Fibroblast of skin of left quadriceps (primary cell): ENCODE results near the gene SHC4.

Experiments used
- DNase-seq, 2 experiments: peaks; one replicate each; pipeline ENCODE4 v3.0.0-alpha.2; 2013; ENCODE audit warnings: low read depth in 2 of 2

SHC4 gene

GRCh38 chr15:48968066-48968465 lies 4.3 kb upstream of the SHC4 start:
- no peak for DNase-seq

GRCh38 chr15:48967336-48967735 lies 3.6 kb upstream of the SHC4 start:
- DNase-seq = no peak

- DNase-seq = no peak
Observed at GRCh38 chr15:48966595-48967301, 3.0 kb upstream of the SHC4 start.

DNA sequence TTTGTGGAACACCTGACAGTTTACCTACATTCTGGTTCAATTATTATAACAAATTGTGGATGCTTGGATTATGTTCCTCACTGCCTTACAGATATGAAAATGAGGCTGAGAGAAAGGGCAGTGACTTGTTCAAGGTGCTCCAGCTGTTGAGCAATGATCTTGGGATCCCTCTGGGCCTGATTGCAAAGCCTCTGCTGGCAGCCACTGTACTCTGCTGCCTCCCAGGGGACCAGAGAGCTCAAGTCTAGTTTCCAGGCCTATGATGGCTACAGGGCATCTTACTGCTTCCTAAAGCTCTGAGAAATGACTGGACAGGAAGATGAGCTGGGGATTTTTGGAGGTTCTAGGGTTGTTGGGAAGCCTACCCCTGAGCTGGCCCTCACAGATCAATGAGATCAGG lies 2.3 kb upstream of the SHC4 start:
- DNase-seq = no peak

DNA sequence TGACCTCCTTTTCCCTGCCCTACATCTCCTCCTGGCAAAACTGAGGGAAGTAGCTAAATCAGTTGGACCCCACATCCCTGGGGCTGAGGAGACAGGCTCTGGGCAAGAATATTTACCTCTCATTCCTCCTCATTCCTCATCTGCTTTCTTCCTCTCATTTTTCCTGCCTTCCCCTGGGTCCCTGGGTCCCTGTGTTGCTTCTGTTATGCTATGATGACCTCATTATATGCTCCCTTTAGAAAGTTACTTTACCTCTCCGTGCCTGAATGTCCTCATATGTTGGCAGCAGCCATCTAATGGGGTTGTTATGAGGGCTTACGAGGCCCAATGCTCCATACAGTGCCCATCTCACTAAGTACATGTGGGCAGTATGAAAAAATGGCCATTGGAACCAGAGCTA lies 1.2 kb upstream of the SHC4 start:
- DNase-seq = no peak

DNA sequence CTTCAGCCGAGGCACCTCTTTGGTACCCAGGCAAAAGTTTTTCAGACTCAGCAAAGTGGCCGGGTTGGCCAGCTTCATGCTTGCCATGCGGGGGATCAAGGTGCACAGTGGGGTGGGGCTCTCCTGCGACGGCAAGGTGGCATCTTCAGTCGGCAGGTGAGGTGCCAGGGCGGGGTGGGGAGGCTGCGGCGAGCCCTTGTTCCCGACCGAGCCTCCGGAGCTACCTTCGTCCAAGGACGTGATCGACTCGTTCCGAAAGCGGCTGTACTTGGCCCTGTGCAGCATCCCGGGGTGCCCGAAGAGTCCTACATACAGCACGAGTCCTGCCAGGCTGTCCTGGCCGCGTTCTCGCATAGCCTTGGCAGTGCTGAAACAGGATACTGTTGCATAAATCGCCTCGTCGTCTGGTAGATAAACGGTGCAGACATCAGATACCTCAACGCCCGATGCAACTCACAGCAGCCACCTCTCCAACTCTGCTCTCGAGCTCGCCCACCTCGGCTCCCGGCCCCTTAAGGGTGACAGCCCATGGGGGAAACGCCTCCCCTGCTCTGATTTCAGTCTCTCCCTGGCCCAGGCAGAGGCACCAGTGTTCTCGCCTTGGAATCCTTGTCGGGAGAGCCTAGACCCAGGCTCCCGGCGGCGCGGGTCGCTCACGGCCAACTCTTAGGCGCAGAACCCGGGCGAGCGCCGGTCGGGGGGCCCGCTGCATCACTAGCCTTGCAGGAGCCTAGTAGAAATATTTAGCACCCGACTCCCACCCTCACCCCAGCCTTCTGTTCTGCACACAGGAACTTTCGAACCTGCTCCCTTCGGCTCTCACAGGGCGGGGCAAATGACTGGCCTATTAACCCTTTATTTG lies 826 bp downstream of the SHC4 start:
- no peak for DNase-seq

DNA sequence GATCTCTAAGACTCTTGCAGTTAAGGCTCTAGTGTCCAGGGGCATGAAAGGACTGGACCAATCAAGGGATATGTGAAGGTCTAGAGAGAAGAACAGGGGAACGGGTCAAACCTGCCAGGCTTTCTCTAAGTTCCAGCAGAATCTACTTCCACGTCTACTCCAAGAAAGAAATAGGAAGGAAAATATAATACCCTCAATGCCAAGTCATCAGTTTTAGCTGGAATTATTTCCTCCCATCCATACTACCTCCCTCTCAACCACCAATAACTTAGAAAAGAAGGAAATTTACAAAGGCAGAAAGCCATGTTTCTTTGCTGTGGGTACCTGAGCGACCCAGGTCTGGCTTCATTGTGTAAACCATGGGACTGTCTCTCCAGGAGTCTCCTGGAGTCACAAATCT lies 7.8 kb downstream of the SHC4 start:
- no peak for DNase-seq

- DNase-seq = no peak
Observed at GRCh38 chr15:48955370-48955769, 8.3 kb downstream of the SHC4 start.

- DNase-seq = no peak
Observed at GRCh38 chr15:48954538-48954937, 9.2 kb downstream of the SHC4 start.

GRCh38 chr15:48946840-48947187 lies 16.9 kb downstream of the SHC4 start:
- no peak for DNase-seq

DNA sequence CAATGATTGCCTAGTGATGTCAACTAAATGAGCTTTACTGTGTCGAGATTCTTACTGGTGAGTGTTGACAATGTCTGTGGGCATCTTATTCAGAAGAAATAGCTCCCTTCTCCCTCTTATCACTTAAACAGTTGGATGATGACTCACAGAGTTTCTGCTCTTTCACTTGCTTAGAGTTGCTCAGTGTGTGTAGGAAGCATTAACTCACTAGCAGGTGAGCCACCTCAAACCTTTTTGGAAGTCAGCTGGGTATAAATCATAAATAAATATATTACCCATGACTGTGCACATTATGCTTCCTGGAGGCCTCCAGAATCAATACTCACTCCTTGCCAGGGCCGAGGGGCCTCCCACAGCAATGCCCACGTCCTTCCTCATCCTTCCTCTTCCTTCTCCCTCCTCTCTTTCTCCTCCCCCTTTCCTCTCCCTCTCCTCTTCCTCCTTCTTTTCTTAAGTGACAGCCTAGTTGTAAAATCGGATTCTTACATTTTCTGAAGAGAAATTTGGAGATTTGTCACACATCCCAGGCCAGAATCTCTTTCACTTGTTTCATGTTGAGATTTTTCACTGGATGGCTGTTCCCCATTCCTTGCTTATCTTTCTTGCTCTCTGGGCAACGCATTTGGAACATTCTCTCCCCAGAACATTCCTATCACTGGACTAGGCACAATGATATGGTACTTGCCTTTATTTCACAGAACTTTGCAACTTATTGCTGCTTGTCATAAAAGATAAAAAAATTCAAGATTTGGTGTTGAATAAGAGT lies 17.5 kb downstream of the SHC4 start:
- no peak for DNase-seq

GRCh38 chr15:48945386-48945785 lies 18.3 kb downstream of the SHC4 start:
- no peak for DNase-seq

- DNase-seq = no peak
Observed at GRCh38 chr15:48941904-48942303, 21.8 kb downstream of the SHC4 start.

DNA sequence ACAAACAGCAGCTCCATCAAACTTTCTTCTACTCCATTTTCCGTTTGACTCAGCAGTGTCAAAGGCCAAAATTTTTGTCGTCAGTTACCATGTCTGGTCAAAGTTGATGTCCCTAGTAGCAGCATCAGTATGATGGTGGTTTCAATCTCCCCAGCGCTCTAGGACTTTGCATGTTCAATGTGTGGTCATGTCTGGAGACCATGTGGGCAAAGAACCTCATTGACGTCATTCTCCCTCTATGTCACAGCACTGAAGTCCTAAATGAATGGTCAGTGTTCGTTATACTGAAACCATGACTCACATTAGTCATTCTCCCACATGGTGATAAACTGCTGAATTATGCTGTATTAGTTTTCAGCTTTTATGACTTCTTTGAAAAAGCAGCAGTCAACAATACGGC lies 23.2 kb downstream of the SHC4 start:
- peak; percentile 77 to 83 for DNase-seq

DNA sequence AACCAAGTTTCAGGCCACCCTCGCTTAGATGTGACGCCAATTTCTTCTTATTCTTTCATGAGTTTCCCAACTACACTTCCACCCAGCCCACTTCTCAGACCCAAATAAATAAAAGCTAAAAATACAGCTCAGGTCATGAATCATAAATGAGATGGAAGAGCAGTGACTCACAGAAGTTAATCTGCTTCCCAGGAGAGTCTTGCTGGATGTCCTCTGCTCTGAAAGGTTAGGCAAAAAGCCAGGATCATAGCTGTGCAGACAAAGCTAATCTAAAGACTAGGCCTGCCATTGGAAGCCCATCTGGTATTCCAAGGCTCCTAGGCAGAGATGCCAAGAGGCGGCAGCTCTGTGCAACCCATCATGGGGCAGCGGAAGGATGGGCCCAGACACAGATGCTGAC lies 24.1 kb downstream of the SHC4 start:
- peak; percentile 88 to 89 for DNase-seq

DNA sequence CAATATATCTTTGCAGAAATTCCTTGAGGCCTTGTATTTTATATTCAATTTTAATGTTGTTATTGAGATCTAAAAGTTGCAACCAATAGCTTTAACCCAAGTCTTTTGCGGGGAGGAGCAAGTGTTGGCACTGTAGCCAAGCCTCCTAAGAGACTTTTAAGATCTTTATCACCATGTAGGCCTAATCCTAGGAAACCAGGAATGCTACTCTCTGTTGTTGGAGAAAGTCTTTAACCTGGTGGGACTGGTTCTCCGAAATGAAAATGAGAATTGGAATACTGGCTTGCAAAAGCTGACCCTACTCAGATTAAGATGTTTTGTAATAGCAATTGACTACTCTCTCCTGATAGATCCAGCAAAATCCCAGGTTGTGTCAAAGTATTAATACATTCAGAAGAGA lies 25.8 kb downstream of the SHC4 start:
- DNase-seq = no peak

DNA sequence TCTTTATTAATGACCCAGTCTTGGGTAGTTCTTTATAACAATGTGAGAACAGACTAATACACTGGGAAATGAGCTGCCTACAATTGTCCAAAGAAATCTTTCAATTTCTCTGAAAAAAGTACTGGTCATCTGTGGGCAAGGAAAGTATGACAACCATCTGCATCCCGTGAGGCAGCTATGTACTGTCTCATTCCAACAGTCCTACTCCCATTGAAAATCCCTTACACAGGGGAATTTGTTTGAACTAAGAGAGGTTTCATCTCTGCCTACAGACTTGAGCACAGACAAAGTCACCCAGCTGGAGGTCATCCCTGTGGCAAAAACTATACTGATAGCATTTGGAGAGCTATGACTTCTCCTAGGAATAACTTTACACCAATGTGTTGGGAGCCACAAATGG lies 27.1 kb downstream of the SHC4 start:
- DNase-seq = no peak

DNA sequence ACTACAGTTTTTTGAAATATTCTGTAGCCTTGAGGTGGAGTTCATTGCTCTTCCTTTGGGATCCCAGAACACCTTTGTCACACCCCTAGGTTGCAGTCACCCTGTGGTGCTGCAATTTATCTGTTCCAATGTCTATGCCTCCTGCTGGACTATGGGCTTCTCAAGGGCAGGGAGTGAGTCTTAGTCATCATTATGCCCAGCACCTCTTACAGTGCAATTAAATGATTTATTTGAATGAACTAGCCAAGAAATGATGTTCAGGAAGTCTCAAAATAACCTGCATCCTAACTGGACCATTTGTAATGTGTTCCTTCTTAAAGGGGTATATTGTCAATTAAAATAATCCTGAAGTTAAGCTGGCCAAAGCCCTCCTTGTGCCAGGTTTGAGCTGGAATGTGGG lies 28.5 kb downstream of the SHC4 start:
- DNase-seq = no peak

GRCh38 chr15:48930735-48931134 lies 33.0 kb downstream of the SHC4 start:
- DNase-seq = no peak

- no peak for DNase-seq
Observed at GRCh38 chr15:48929661-48930060, 34.1 kb downstream of the SHC4 start.

DNA sequence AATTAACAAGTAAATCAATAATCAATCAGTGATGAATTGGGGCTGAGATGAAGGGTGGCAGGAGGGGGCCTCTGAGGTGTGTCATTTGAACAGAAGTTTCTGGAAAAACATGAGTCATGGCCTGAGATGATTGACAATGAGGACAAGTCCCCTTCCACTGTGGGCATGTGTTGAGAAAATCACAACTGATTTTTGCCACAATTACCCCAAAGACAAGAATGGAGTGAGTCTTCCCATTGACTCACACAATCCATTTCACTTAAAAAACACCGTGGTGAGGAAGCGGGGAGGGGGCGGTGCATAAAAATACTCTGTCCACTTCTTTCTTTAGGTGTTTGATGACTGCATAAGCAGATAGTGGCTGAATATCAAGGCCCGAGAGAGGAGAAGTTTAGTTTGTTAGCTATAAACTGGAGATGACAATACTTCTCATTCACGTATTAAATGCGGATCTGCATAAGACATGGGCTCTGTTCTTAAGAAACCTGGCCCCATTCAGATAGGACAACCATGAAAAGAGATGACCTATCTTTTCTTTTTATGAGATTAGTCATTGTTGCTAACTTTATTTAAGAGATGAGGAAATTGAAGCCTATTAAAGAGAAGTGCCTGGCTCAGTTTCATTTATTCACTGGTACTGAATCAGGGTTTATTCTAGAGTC lies 34.7 kb downstream of the SHC4 start:
- no peak for DNase-seq

DNA sequence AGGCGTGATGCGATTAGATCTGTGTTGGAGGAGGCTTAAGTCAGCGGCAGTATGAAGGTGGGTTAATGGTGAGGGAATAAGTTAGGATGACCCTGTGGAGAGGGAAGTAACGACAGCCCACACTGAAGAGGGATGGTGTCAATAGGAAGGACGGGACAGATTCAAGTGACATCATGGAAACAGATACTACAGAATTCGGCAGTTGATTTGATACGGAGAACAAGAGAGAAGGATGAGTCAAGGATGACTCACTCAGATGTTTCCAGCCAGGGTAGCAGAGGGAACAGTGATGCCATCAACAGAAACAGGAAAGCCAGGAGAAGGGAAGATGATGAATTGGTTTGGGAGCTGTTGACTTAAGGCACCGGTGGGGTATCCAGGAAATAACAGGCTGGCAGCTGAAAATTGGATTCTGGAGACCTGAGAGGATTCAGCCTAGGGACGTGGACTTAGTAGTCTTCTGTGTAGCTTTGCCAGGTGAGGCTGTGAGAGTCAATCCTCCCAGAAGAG lies 38.0 kb downstream of the SHC4 start:
- peak; percentile 70 to 71 for DNase-seq
